Natural killer cell treated with Interleukin-12 subunit alpha and Interleukin-12 subunit beta and Interleukin-15 and Interleukin-18, amount 100 ng/mL, for 72 hours (primary cell): ENCODE results near the gene MGAT4B. TPM values are rescaled to one million over a fixed set of nuclear protein-coding genes. Genes with fewer than 3 reads are reported as not detected.

ENCODE experiments used
- ATAC-seq, 2 donors: fragments of 150-1000 bp; cut with Tn5 transposase in 1 of 2; sonication (Bioruptor Pico), chemical (Tn5 transposase) in 1 of 2; 2 replicates each; pipeline ENCODE4 v1.10.0; 2021
- DNase-seq: peaks from one replicate; pipeline ENCODE4 v3.0.0; 2022; ENCODE audit warnings: low spot score
- H3K27ac Mint-ChIP-seq, 2 donors: 1 replicate in 1 of 2; 2 replicates in 1 of 2; pipeline ENCODE4 v1.8.0; 2022; ENCODE audit warnings: mixed read lengths in 2 of 2, mild to moderate bottlenecking in 1 of 2, moderate library complexity in 1 of 2
- H3K27me3 Mint-ChIP-seq, 2 donors: 1 replicate in 1 of 2; 2 replicates in 1 of 2; pipeline ENCODE4 v1.8.0; 2022; ENCODE audit warnings: mixed read lengths in 2 of 2
- H3K36me3 Mint-ChIP-seq: one replicate; pipeline ENCODE4 v1.8.0; 2022; ENCODE audit warnings: mixed read lengths
- H3K4me1 Mint-ChIP-seq, 2 donors: 1 replicate in 1 of 2; 2 replicates in 1 of 2; pipeline ENCODE4 v1.8.0; 2022; ENCODE audit warnings: low read depth in 2 of 2, mixed read lengths in 2 of 2, mild to moderate bottlenecking in 1 of 2
- H3K4me3 Mint-ChIP-seq: one replicate; pipeline ENCODE4 v1.8.0; 2022; ENCODE audit warnings: mixed read lengths
- H3K9me3 Mint-ChIP-seq: 2 replicates; pipeline ENCODE4 v1.8.0; 2022; ENCODE audit warnings: mixed read lengths
- total RNA-seq, 2 donors: library from RNA; stranded (reverse); gene quantifications; one replicate each; pipeline ENCODE4 v1.2.3, GENCODE V29; 2022

The MGAT4B gene
- total RNA-seq, 2 donors from 2014 or later: 73.2 to 105 TPM

DNA sequence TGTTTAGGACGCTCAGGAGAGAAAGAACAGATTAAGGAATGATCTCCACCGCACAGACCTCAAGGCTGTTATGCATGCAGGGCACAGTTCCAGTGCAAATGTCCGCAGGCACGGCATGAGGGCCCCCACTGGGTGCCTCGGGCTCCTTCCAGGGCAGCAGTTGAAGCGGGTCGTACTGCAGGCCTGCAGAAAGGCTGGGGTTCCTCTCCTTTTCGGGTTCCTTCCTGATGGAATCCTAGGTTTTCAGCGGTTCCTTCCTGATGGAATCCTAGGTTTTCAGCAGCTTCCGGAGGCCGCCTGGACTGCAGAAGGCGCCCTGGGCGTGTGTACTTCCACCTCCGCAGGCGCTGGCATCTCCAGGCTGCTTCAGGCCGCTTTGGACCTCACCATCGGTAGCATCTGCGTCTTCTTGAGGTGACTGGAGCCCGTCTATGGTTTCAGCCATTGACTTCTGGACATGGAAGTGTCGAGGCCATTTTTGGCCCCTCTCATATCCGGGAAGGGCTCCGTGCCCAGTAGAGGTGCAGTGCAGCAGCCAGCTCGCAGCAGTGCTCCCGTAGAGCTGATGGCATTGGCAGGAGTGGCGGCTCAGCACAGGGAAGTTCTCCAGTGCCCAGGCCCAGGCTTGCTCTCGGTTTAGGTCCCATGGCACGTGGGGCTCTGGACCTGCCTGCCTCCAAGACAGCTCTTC is 5.6 kb upstream of the MGAT4B start:
- ATAC-seq: no peak
- peaks cover 1 to 3% of the 10 kb centered on the region in 2 donors for H3K4me1 Mint-ChIP-seq
- H3K4me3 Mint-ChIP-seq: no peak overlapping the region
- no peaks in the 10 kb centered on the region for H3K36me3 Mint-ChIP-seq
- H3K27me3 Mint-ChIP-seq: no peaks in the 10 kb centered on the region
- DNase-seq: no peak
- no peak overlapping the region for H3K27ac Mint-ChIP-seq
- no peaks in the 10 kb centered on the region for H3K9me3 Mint-ChIP-seq

- ATAC-seq: peak; percentile 59 to 68
- H3K4me3 Mint-ChIP-seq: peak overlapping the region; percentile 78
- H3K4me1 Mint-ChIP-seq: peaks cover 21 to 24% of the 10 kb centered on the region in 2 donors
- no peaks in the 10 kb centered on the region for H3K36me3 Mint-ChIP-seq
- DNase-seq: peak; percentile 71
- H3K27ac Mint-ChIP-seq: peak overlapping the region; percentile 31 to 70
- no peaks in the 10 kb centered on the region for H3K9me3 Mint-ChIP-seq
- no peaks in the 10 kb centered on the region for H3K27me3 Mint-ChIP-seq
Observed at GRCh38 chr5:179805529-179806249, 977 bp downstream of the MGAT4B start.

GRCh38 chr5:179805070-179805528 is 1.6 kb downstream of the MGAT4B start:
- H3K36me3 Mint-ChIP-seq: no peaks in the 10 kb centered on the region
- ATAC-seq: no peak
- no peak for DNase-seq

DNA sequence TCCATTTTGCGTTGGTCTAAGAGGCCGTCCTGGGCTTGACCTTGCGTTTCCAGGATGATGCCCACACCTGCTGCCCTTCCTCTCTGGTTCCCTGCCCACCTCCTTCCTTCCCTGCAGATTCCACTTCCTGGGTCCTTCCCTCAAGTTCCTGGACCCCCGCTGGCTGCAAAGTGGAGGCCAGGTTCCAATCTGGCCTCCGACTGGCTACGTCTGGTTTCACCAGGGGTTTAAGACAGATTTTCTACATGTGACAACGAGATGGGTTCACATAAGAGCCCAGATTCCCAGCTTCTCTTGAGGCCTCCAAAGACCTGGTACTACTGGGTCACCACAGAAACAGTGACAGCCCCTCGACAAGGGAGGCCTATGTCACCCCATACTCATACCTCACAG is 2.1 kb downstream of the MGAT4B start:
- Mint-ChIP-seq H3K4me1 (peaks cover 21 to 24% of the 10 kb centered on the region in 2 donors), H3K36me3 (no peaks in the 10 kb centered on the region), H3K9me3 (no peaks in the 10 kb centered on the region), H3K27me3 (no peaks in the 10 kb centered on the region), H3K4me3 (peak overlapping the region; percentile 78), H3K27ac (no peak overlapping the region)
- DNase-seq: no peak
- no peak for ATAC-seq

More at GRCh38 chr5:179805070-179805528, 1.6 kb downstream of the MGAT4B start:
- Mint-ChIP-seq H3K4me1 (peaks cover 21 to 24% of the 10 kb centered on the region in 2 donors), H3K27ac (peak overlapping the region; percentile 31 to 70), H3K4me3 (peak overlapping the region; percentile 78), H3K9me3 (no peaks in the 10 kb centered on the region), H3K27me3 (no peaks in the 10 kb centered on the region)

DNA sequence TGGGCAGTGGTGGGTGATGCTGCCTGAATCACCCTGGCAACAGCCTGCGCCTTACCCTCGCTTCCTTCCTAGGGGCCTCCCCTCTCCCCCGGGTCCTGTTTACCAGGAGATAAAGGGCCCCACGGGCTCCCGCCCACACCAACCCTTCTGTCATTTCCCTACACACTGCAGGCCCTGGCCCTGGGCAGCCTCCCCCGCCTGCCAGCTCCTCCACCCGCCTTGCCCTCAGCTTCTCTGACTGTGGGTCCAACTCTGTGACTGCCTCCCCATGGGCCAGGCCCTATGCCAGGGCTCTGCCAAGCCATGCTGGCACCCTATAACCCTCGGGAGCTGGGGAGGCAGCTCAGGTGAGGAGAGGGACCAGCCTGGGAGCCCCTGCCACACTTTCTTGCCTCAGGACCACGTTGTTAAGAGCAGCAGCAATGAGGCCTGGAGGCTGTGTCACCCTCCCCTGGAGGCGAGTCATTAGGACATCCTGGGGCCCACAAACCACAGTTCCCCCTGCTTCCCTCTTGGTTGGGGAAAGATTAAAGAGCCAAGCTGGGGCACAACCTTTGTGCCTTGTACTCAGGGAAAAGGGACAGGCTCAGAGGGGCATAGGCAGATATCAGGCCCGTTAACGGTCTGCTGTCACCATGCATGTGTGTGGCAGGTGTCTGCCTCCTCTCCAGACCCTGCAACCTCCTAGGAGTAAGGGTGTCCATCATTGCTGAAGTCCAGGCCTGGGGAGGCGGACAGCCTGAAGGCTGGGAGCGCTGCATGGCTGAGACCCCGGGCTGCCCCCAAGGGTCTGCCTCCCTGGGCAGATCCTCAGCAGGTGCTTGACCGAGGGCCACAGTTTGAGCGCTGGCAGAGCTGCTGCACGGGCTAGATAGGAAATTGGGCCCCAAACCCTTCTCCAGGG is 2.8 kb downstream of the MGAT4B start:
- H3K9me3 Mint-ChIP-seq: no peaks in the 10 kb centered on the region
- no peaks in the 10 kb centered on the region for H3K36me3 Mint-ChIP-seq
- H3K4me1 Mint-ChIP-seq: peaks cover 21 to 24% of the 10 kb centered on the region in 2 donors
- DNase-seq (no peak), ATAC-seq (no peak)
- peak overlapping the region; percentile 78 for H3K4me3 Mint-ChIP-seq
- H3K27ac Mint-ChIP-seq: peak overlapping the region; percentile 44 to 71
- no peaks in the 10 kb centered on the region for H3K27me3 Mint-ChIP-seq

GRCh38 chr5:179802950-179803562 is 3.6 kb downstream of the MGAT4B start:
- Mint-ChIP-seq H3K27me3 (no peaks in the 10 kb centered on the region), H3K36me3 (no peaks in the 10 kb centered on the region), H3K4me3 (no peak overlapping the region), H3K4me1 (peaks cover 21 to 24% of the 10 kb centered on the region in 2 donors), H3K9me3 (no peaks in the 10 kb centered on the region), H3K27ac (no peak overlapping the region)
- no peak for DNase-seq
- ATAC-seq: no peak

- no peak for ATAC-seq
- DNase-seq: no peak
- no peaks in the 10 kb centered on the region for H3K36me3 Mint-ChIP-seq
- H3K27me3 Mint-ChIP-seq: no peaks in the 10 kb centered on the region
- H3K9me3 Mint-ChIP-seq: no peaks in the 10 kb centered on the region
- no peak overlapping the region for H3K4me3 Mint-ChIP-seq
- peaks cover 21 to 24% of the 10 kb centered on the region in 2 donors for H3K4me1 Mint-ChIP-seq
- no peak overlapping the region for H3K27ac Mint-ChIP-seq
Observed at GRCh38 chr5:179802207-179802883, 4.3 kb downstream of the MGAT4B start.

- ATAC-seq (peak; percentile 51 to 68), DNase-seq (peak; percentile 82)
- Mint-ChIP-seq H3K27me3 (no peaks in the 10 kb centered on the region), H3K4me3 (no peak overlapping the region), H3K9me3 (no peaks in the 10 kb centered on the region), H3K36me3 (peaks cover 5% of the 10 kb centered on the region), H3K27ac (no peak overlapping the region), H3K4me1 (peaks cover 28 to 29% of the 10 kb centered on the region in 2 donors)
Observed at GRCh38 chr5:179801304-179802206, 5.1 kb downstream of the MGAT4B start.

DNA sequence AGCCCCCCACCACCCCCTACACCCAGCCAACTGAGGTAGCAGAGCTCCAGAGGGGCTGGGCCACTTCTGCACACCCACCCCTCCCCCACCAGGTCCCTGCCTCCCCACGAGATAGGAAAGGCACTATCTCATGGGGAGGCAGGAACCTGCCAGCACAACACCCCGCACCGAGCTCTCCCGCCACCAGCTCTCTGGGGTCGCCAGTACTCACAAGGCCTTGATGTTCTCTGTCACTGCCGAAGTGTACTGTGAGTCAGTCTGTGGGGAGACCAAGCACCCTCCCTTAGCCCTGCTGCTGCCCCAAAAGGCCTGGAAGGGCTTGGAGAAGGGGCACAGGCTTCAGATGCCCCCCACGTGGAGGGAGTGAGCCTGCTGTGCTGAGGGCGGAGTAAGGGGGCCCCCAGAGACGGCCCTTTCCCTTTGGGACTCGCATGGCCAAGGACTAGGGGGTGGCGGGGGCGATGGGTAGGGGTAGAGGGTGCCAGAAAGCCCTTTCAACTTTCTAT is 5.9 kb downstream of the MGAT4B start:
- Mint-ChIP-seq H3K36me3 (peaks cover 5% of the 10 kb centered on the region), H3K27me3 (no peaks in the 10 kb centered on the region), H3K4me3 (no peak overlapping the region), H3K27ac (no peak overlapping the region), H3K9me3 (no peaks in the 10 kb centered on the region), H3K4me1 (peaks cover 28 to 29% of the 10 kb centered on the region in 2 donors)
- DNase-seq (no peak), ATAC-seq (no peak)

- no peak overlapping the region for H3K27ac Mint-ChIP-seq
- peaks cover 25 to 26% of the 10 kb centered on the region in 2 donors for H3K4me1 Mint-ChIP-seq
- H3K9me3 Mint-ChIP-seq: no peaks in the 10 kb centered on the region
- no peak overlapping the region for H3K4me3 Mint-ChIP-seq
- no peaks in the 10 kb centered on the region for H3K27me3 Mint-ChIP-seq
- H3K36me3 Mint-ChIP-seq: peaks cover 5% of the 10 kb centered on the region
- ATAC-seq (no peak), DNase-seq (no peak)
Observed at GRCh38 chr5:179800071-179800695, 6.5 kb downstream of the MGAT4B start.

DNA sequence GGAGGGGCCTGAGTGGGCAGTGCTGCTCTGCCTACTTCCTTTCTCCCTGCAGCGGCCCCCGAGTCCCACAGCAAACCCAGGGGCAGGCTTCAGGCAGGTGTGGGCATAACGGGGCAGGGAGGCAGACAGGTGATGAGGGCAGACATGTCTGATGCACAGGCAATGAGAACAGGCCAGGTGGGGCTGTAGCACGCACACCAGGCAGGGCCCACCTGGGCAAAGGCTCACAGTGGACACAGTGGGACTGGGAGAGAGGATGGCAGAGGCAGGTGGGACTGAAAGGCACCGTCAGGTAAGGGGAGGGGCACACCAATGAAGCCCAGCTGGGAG is 7.1 kb downstream of the MGAT4B start:
- Mint-ChIP-seq H3K9me3 (no peaks in the 10 kb centered on the region), H3K27me3 (no peaks in the 10 kb centered on the region), H3K4me3 (no peak overlapping the region), H3K36me3 (peaks cover 5% of the 10 kb centered on the region), H3K27ac (no peak overlapping the region), H3K4me1 (peaks cover 21 to 24% of the 10 kb centered on the region in 2 donors)
- ATAC-seq (no peak), DNase-seq (no peak)
